SU-DHL-6 (cell line): Measurements from ENCODE around the gene HS6ST2.

ENCODE experiments used
- H2AFZ ChIP-seq: fragments of 200-600 bp; sonication (generic); 2 replicates; pipeline ENCODE4 v1.6.1; 2014; ENCODE audit warnings: low read depth, mild to moderate bottlenecking, moderate library complexity, mixed read lengths, antibody characterized with exemption, low read length; ENCODE audit not compliant: severe bottlenecking
- H3F3A ChIP-seq: fragments of 200-600 bp; shearing (Covaris generic); 2 replicates; pipeline ENCODE4 v1.6.0; 2016; ENCODE audit warnings: antibody characterized with exemption, mild to moderate bottlenecking; ENCODE audit not compliant: insufficient read depth
- H3K27ac ChIP-seq: fragments of 200-600 bp; sonication (generic); 2 replicates; pipeline ENCODE4 v1.5.1; 2016; ENCODE audit warnings: low read depth, mild to moderate bottlenecking, low read length, moderate library complexity, mixed read lengths
- H3K27me3 ChIP-seq: fragments of 200-600 bp; sonication (generic), shearing (Covaris generic); 2 replicates; pipeline ENCODE4 v1.6.0; 2014; ENCODE audit warnings: mild to moderate bottlenecking, low read length
- H3K36me3 ChIP-seq: fragments of 200-600 bp; sonication (generic); 2 replicates; pipeline ENCODE4 v1.6.1; 2014; ENCODE audit warnings: mild to moderate bottlenecking, low read length, mixed read lengths
- H3K4me2 ChIP-seq: fragments of 300-600, 200-600 bp; shearing (Covaris generic), sonication (generic); 2 replicates; pipeline ENCODE4 v1.6.0; 2014; ENCODE audit warnings: low read length, low read depth, mild to moderate bottlenecking; ENCODE audit not compliant: poor library complexity, severe bottlenecking
- H3K4me3 ChIP-seq: fragments of 200-600 bp; sonication (generic); 2 replicates; pipeline ENCODE4 v1.5.1; 2014; ENCODE audit warnings: antibody characterized with exemption, low read length, mild to moderate bottlenecking, mixed read lengths; ENCODE audit not compliant: insufficient read depth, poor library complexity, severe bottlenecking
- H3K79me2 ChIP-seq: fragments of 200-600 bp; sonication (generic); 2 replicates; pipeline ENCODE4 v1.6.1; 2014; ENCODE audit warnings: mild to moderate bottlenecking, low read length, moderate library complexity; ENCODE audit not compliant: insufficient read depth
- H3K9ac ChIP-seq: fragments of 200-600 bp; sonication (generic); 2 replicates; pipeline ENCODE4 v1.7.0; 2014; ENCODE audit warnings: mild to moderate bottlenecking, low read length
- H3K9me2 ChIP-seq: fragments of 200-600 bp; sonication (generic); replicated peaks from 2 replicates; pipeline ENCODE4 v1.6.1; 2014; ENCODE audit warnings: low read length; ENCODE audit not compliant: insufficient read depth
- H3K9me3 ChIP-seq: fragments of 200-600 bp; sonication (generic); 2 replicates; pipeline ENCODE4 v1.6.1; 2014; ENCODE audit warnings: low read length, mixed read lengths; ENCODE audit not compliant: insufficient read depth
- H4K20me1 ChIP-seq: fragments of 200-600 bp; sonication (generic); 2 replicates; pipeline ENCODE4 v1.6.1; 2014; ENCODE audit warnings: low read depth, mild to moderate bottlenecking, antibody characterized with exemption, low read length, moderate library complexity, mixed read lengths
- CTCF ChIP-seq: fragments of 200-600 bp; sonication (generic); IDR thresholded peaks from one replicate; pipeline ENCODE4 v1.5.1; 2017; ENCODE audit warnings: antibody characterized with exemption, mild to moderate bottlenecking, low read length, moderate library complexity; ENCODE audit not compliant: insufficient read depth, poor library complexity, severe bottlenecking
- EZH2phosphoT487 ChIP-seq: fragments of 200-600 bp; sonication (generic), shearing (Covaris generic); conservative IDR thresholded peaks from 2 replicates; pipeline ENCODE4 v1.6.1; 2018; ENCODE audit warnings: mild to moderate bottlenecking, antibody characterized with exemption, low read length, moderate library complexity, mixed read lengths

HS6ST2 gene

DNA sequence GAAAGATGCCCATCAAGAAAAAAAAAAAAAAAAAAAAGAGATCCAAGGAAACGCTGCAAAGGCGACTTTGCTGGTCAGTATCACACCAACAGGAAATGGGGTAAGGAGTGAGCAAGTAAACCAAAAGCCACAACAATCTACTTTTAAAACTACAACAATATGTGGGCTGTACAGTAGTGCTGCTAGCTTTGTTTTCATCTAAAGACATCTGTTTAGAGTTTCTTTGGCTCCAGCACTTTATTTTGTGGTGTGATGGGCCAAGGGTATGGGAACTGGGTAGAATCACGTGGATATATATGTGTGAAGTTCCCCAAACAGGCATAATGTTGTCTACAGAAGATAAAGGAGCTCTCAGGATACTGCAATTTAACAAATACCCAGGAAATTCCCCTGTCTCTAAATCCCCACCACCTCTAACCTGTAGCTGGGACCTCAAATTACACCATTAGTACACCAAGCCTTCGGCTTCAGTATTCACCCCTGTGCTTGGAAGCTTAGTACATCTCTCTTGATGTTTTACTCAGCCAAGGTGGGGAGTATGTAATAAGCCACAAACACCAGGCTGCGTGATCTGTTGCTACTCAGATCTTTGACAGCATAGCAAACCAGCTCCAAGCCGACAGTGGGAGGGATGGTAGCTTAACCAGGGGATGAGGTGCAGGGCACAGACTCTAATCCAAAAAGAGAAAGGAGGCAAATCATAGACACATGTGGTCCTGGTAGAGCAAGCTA is 207.9 kb downstream of the HS6ST2 start:
- Histone ChIP-seq H3K79me2 (no peaks in the 10 kb centered on the region), H3K27ac (no peak overlapping the region), H3K9me2 (no peaks in the 10 kb centered on the region), H3K27me3 (no peaks in the 10 kb centered on the region), H3K9me3 (no peaks in the 10 kb centered on the region), H3K36me3 (no peaks in the 10 kb centered on the region), H2AFZ (no peak overlapping the region), H3K4me2 (no peak overlapping the region), H3K9ac (no peak overlapping the region), H3K4me3 (no peak overlapping the region), H4K20me1 (no peaks in the 10 kb centered on the region), H3F3A (no peaks in the 10 kb centered on the region)
- TF ChIP-seq CTCF, result no peak
- TF ChIP-seq EZH2phosphoT487, result no peak

DNA sequence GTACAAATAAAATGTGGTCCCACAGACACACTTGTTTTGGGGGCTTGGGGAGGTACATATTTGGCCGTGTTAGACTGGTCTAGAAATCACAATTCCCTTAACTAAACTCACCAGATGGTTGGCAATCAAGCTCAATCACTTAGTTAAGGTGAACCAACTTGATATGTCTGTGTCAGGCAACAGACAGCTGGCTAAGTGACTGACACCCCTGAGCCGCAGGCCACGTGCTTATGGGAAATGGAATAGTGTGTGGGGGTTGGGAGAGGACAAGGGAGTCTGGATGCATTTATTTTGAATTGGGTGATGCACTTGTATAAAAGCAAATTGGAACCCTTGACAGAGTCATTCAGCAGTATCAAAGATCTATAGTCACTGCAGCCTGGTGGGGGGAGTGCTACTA is 209.0 kb downstream of the HS6ST2 start:
- TF ChIP-seq EZH2phosphoT487 (no peak), CTCF (no peak)
- H3K79me2 ChIP-seq, result no peaks in the 10 kb centered on the region

GRCh38 chrX:132748909-132749308 is 209.5 kb downstream of the HS6ST2 start:
- no peaks in the 10 kb centered on the region for H3K79me2 ChIP-seq
- H2AFZ ChIP-seq, result no peak overlapping the region
- H3K9me3 ChIP-seq, result no peaks in the 10 kb centered on the region
- H3K27ac ChIP-seq, result no peak overlapping the region
- H3F3A ChIP-seq, result no peaks in the 10 kb centered on the region
- no peaks in the 10 kb centered on the region for H3K9me2 ChIP-seq
- H3K4me2 ChIP-seq, result no peak overlapping the region
- no peaks in the 10 kb centered on the region for H3K27me3 ChIP-seq
- no peak overlapping the region for H3K4me3 ChIP-seq
- TF ChIP-seq CTCF, result no peak
- no peak for TF ChIP-seq EZH2phosphoT487
- H3K9ac ChIP-seq, result no peak overlapping the region
- H3K36me3 ChIP-seq, result no peaks in the 10 kb centered on the region
- H4K20me1 ChIP-seq, result no peaks in the 10 kb centered on the region

More for the DNA sequence above, 209.0 kb downstream of the HS6ST2 start:
- Histone ChIP-seq H3F3A (no peaks in the 10 kb centered on the region), H3K36me3 (no peaks in the 10 kb centered on the region), H4K20me1 (no peaks in the 10 kb centered on the region), H3K27me3 (no peaks in the 10 kb centered on the region), H3K4me2 (no peak overlapping the region), H3K4me3 (no peak overlapping the region), H3K9me3 (no peaks in the 10 kb centered on the region), H3K27ac (no peak overlapping the region), H3K9ac (no peak overlapping the region), H2AFZ (no peak overlapping the region), H3K9me2 (no peaks in the 10 kb centered on the region)
